Thyroid gland (tissue), 4 donors: Measurements from ENCODE around the gene COL3A1. TPM values are rescaled to one million over a fixed set of nuclear protein-coding genes. Genes with fewer than 3 reads are reported as not detected.

Experiments
- DNase-seq, 2 donors: peaks; one replicate each; pipeline ENCODE4 v3.0.0-alpha.2; 2019
- H3K27ac ChIP-seq, 3 donors: fragments of 200-600 bp; sonication (generic); 1 replicate in 2 of 3; 2 replicates in 1 of 3; pipeline ENCODE4 v1.5.1; 2016 to 2019; ENCODE audit warnings: mild to moderate bottlenecking in 1 of 3, moderate library complexity in 1 of 3
- H3K27me3 ChIP-seq: fragments of 200-600 bp; sonication (generic); one replicate; pipeline ENCODE4 v1.5.1; 2019
- H3K36me3 ChIP-seq, 2 donors: fragments of 200-600 bp; sonication (generic); one replicate each; pipeline ENCODE4 v1.5.1; 2016 to 2019
- H3K4me1 ChIP-seq, 2 donors: fragments of 200-600 bp; sonication (generic); one replicate each; pipeline ENCODE4 v1.5.1; 2017 to 2019
- H3K4me3 ChIP-seq, 3 donors: fragments of 200-600 bp; sonication (generic); replicated peaks in 1 of 3; 1 replicate in 2 of 3; 2 replicates in 1 of 3; pipeline ENCODE4 v1.5.1; 2016; ENCODE audit warnings: mild to moderate bottlenecking in 1 of 3
- H3K9me3 ChIP-seq: fragments of 200-600 bp; sonication (generic); one replicate; pipeline ENCODE4 v1.5.1; 2017
- POLR2A ChIP-seq, 2 donors: fragments of 450-650 bp; IDR thresholded peaks; one replicate each; pipeline ENCODE4 v1.6.1; 2017; ENCODE audit warnings: antibody characterized with exemption in 2 of 2, mild to moderate bottlenecking in 2 of 2, moderate library complexity in 1 of 2
- WGBS, 2 donors: methylation state at CpG; one replicate each; pipeline ENCODE4 v1.1.5; 2017; 5-methylcytosine and 5-hydroxymethylcytosine counted together
- intact Hi-C: fragments of 100-400 bp; cut with DNase I; formaldehyde crosslinking; loops from one replicate; pipeline ENCODE4 v1.15.1; 2023
- total RNA-seq, 4 donors: library from RNA; depleted of rRNA; stranded (reverse); fragments of >200 nt; gene quantifications; one replicate each; pipeline ENCODE4 v1.2.3, GENCODE V29; 2016
- TF ChIP-seq, protein P1 (sequence below), 6 experiments: fragments of 200-600 bp in 3 of 6; fragments of 450-650 bp in 3 of 6; sonication (generic) in 3 of 6; IDR thresholded peaks; one replicate each; pipeline ENCODE4 v1.5.1; 2016 to 2019; ENCODE audit warnings: antibody characterized with exemption in 6 of 6, mild to moderate bottlenecking in 2 of 6, inconsistent platforms in 1 of 6, moderate library complexity in 1 of 6

Gene COL3A1
- total RNA-seq, 4 donors from 2014 or later = 36.4 to 151 (median 62.3) TPM

DNA sequence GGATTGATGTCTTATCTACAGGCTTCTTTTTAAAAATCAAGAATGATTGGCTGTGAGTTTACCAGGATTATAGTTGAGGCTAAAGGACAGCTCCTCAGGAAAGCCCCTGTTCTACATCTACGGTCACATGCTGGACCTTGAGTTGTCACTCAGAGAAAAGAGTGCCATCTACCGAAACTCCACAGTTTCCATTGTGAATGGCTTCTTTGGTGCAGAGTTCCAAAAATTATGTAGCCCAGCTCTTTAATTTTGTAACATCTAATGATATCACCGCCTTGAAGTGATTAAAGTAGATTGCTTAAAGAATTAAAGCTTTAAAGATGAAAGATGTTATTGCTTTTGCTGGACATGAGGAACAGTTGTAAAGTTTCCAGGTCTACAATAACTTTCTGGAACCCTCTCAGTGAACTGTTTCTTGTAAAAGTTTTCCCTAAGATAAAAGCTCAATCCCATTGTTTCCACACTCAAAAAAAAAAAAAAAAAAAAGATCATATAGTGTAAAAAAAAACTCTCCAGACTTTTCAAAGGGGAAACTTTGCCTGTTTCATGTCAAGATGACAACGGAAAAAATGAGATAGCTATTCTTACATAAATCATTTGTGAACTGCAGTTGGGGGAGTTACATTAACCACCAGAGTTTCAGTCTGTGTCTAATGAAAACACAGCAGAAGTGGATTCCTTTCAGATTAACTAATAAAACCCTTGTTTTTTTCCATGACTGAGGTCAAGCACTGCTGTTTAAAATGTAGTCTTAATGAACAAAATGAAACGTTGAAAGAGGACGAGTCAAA lies 4.3 kb downstream of the COL3A1 start:
- peak; percentile 23 for DNase-seq
- peaks cover 3 to 5% of the 10 kb centered on the region in 2 donors for H3K4me1 ChIP-seq

DNA sequence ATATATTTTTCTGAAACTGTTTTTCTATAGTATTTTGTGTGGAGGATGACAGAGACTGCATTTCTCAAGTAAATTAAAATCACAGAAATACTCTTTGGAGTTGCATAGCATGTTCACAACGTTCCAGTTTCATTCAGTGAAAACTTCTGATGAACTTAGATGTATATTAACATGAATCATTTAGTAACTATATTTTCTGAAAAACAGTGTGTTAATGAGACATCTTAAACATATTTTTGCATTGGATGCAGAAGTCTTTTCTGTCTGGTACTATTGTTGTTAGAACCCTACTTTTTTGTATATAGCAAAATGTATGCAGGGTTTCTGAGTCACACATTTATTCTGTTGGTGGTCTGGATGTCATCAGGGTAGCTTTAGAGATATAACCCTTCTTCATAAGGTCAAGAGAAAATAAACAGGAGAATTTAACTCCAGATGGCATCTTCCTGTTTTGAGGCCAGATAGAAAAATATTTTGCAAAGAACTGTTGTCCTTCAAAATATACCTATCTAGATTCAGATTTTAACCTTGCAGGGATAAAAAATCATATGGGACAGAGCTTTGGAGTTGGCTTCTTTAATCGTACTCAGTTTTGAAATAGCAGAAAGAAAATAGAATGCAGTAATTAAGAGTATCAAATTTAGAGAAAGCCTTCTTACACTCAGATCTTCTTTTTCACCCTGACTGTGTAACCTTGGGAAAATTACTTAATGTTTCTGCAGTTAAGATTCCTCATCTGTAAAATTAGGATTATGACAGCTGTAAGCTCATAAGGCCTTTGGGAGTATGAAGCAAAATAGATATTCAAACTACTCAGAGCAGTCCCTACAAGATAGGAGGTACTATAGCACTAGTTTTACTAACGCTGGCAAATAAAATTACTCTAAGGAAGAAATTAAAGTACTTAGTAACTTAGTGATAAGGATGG lies 5.3 kb downstream of the COL3A1 start:
- Histone ChIP-seq H3K27ac (peak overlapping the region; percentile 56 to 87 (median 72)), H3K4me3 (no peak overlapping the region), H3K36me3 (no peaks in the 10 kb centered on the region), H3K9me3 (no peaks in the 10 kb centered on the region), H3K27me3 (no peaks in the 10 kb centered on the region), H3K4me1 (peaks cover 3 to 5% of the 10 kb centered on the region in 2 donors)
- no peak for DNase-seq
- intact Hi-C loops = no loop called here
- WGBS, 2 donors = 47 to 53% methylated on average over 3 of the region's 3 CpGs
- TF ChIP-seq, protein P1, sequence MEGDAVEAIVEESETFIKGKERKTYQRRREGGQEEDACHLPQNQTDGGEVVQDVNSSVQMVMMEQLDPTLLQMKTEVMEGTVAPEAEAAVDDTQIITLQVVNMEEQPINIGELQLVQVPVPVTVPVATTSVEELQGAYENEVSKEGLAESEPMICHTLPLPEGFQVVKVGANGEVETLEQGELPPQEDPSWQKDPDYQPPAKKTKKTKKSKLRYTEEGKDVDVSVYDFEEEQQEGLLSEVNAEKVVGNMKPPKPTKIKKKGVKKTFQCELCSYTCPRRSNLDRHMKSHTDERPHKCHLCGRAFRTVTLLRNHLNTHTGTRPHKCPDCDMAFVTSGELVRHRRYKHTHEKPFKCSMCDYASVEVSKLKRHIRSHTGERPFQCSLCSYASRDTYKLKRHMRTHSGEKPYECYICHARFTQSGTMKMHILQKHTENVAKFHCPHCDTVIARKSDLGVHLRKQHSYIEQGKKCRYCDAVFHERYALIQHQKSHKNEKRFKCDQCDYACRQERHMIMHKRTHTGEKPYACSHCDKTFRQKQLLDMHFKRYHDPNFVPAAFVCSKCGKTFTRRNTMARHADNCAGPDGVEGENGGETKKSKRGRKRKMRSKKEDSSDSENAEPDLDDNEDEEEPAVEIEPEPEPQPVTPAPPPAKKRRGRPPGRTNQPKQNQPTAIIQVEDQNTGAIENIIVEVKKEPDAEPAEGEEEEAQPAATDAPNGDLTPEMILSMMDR (IDR thresholded peaks at IDR 0.05) = no peak
- no peak for TF ChIP-seq POLR2A (IDR thresholded peaks at IDR 0.05)

More for the DNA sequence above, 4.3 kb downstream of the COL3A1 start:
- H3K27ac ChIP-seq = peak overlapping the region; percentile 56 to 87 (median 72)
- peak in 1 of 2 donors; percentile 9 for TF ChIP-seq POLR2A (IDR thresholded peaks at IDR 0.05)
- TF ChIP-seq, protein P1 (IDR thresholded peaks at IDR 0.05) = peak in 4 of 6 experiments; percentile 22 to 37 (median 33)
- intact Hi-C loops = no loop called here
- no peaks in the 10 kb centered on the region for H3K9me3 ChIP-seq
- H3K27me3 ChIP-seq = no peaks in the 10 kb centered on the region
- WGBS, 2 donors = 15 to 16% methylated on average over 6 of the region's 6 CpGs
- H3K4me3 ChIP-seq = no peak overlapping the region
- H3K36me3 ChIP-seq = no peaks in the 10 kb centered on the region

DNA sequence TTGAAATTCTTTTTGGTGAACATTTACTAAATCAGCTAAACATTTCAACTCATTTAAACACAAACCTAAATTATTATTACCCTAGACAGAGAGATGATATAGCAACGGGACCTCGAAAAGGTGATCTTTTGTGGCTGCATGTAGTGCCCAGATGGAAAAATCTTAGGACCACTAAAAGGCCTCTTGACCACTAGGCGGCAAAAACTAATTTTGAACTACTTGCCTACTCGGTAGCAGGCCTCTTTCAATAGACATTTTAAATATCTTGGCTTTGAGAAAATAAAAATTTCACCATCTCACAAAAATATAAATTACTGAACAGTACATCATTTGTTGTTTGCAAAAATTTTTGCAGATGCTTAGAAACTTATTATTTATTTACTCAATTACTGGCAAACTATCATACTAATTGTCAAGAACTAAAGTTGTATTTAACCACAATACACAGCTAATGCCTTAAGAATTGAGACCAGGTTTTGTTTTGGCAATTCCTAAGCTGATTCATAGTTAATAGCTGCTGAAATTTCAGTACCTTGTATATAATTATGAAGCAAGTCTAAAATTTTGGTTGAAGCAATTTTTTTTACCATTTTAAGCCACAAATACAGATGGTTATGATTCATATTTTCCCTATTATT lies 9.4 kb downstream of the COL3A1 start:
- no peaks in the 10 kb centered on the region for H3K36me3 ChIP-seq
- TF ChIP-seq, protein P1 (IDR thresholded peaks at IDR 0.05) = peak in 1 of 6 experiments; percentile 17
- no peak for TF ChIP-seq POLR2A (IDR thresholded peaks at IDR 0.05)
- no peaks in the 10 kb centered on the region for H3K9me3 ChIP-seq
- intact Hi-C loops = no loop called here
- no peak overlapping the region for H3K4me3 ChIP-seq
- WGBS, 2 donors = 75 to 80% methylated on average over 4 of the region's 4 CpGs
- H3K27me3 ChIP-seq = no peaks in the 10 kb centered on the region
- peak overlapping the region in 2 of 3 donors; percentile 0 to 43 for H3K27ac ChIP-seq
- no peaks in the 10 kb centered on the region for H3K4me1 ChIP-seq
- no peak for DNase-seq

DNA sequence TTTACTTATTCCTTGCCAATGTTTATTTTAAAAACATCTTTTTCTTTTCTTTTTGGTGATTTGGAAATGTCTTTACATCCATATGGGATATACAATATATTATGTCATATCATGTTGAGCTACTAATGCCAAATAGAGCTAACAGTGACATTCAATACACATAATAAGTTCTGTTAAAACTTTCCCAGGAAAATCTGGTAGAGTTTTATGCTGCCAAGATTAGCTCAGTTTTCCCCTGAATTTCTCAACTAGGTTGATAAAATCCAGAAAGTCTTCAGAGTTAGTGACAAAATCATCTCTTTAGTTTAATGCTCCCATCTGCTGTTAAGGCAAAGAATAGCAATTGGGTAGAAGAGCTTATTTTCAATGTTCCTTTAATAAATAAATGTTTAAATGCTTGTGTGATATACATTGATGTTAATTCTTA lies 9.9 kb downstream of the COL3A1 start:
- Histone ChIP-seq H3K9me3 (no peaks in the 10 kb centered on the region), H3K4me3 (no peak overlapping the region), H3K27ac (peak overlapping the region in 1 of 3 donors; percentile 51), H3K36me3 (no peaks in the 10 kb centered on the region), H3K4me1 (no peaks in the 10 kb centered on the region), H3K27me3 (no peaks in the 10 kb centered on the region)
- TF ChIP-seq, protein P1 (IDR thresholded peaks at IDR 0.05) = peak in 5 of 6 experiments; percentile 27 to 80 (median 71)
- no peak for TF ChIP-seq POLR2A (IDR thresholded peaks at IDR 0.05)
- DNase-seq = no peak
- intact Hi-C loops = no loop called here
